Measurements from ENCODE around the gene FAM13A.

The FAM13A gene

DNA sequence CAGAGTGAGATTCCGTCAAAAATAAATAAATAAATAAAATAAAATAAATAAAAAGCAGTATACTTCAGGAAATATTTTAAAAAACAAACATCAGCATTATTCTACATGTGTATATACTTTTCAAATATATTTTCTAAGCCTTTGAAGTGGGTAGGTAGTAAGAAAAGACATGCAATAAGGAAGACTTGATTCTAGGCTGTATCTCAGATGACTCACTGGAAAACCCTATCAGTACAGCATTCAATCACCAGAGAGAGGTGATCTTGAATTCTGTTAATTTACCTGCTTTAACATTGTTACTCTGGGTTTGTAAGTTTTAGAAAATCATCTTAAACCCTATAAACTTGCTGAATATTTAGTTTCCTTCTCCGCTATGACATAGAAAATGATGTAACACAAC, 252.8 kb downstream of the FAM13A start:
- H4K20me1 ChIP-seq (ENCODE audit: low read depth, low read length): no peaks in the 10 kb centered on the region

DNA sequence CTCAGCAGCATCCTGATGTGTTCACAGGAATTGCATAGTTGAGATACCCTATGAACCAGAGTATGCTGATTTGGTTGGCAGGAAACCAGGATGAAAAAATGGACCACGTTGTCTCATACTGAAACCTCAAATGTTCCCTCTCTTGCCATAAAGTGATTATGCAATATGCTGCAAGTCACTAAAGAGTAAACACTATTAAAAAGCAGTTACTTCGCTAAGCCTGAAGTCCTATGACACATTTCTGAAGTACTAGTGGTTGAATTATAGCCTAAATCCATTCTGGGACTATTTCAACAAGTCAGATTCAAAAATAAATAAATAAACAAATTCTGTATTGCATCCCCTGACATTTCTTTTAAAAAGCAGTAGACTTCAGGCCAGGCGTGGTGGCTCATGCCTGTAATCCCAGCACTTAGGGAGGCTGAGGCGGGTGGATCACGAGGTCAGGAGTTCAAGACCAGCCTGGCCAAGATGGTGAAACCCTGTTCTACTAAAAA, 253.3 kb downstream of the FAM13A start:
- Histone ChIP-seq H3K27ac (ENCODE audit: low read depth, low read length) (no peak overlapping the region), H3K4me2 (ENCODE audit: low read depth, low read length, poor library complexity, severe bottlenecking) (no peak overlapping the region), H3K9me3 (ENCODE audit: insufficient read depth, low read length) (no peaks in the 10 kb centered on the region), H2AFZ (ENCODE audit: low read depth, low read length, severe bottlenecking) (no peak overlapping the region), H3F3A (ENCODE audit: insufficient read depth) (no peaks in the 10 kb centered on the region), H3K79me2 (ENCODE audit: insufficient read depth, low read length) (no peaks in the 10 kb centered on the region), H3K9me2 (replicated peaks; ENCODE audit: insufficient read depth, low read length) (no peaks in the 10 kb centered on the region), H3K27me3 (ENCODE audit: low read length) (no peaks in the 10 kb centered on the region), H3K9ac (ENCODE audit: low read length) (no peak overlapping the region), H4K20me1 (ENCODE audit: low read depth, low read length) (no peaks in the 10 kb centered on the region), H3K36me3 (ENCODE audit: low read length) (no peaks in the 10 kb centered on the region), H3K4me3 (ENCODE audit: insufficient read depth, low read length, poor library complexity, severe bottlenecking) (no peak overlapping the region)
- TF ChIP-seq EZH2phosphoT487 (conservative IDR thresholded peaks at IDR 0.05; ENCODE audit: low read length): no peak

More for the DNA sequence above, 252.8 kb downstream of the FAM13A start:
- Histone ChIP-seq H3K9me3 (ENCODE audit: insufficient read depth, low read length) (no peaks in the 10 kb centered on the region), H2AFZ (ENCODE audit: low read depth, low read length, severe bottlenecking) (no peak overlapping the region), H3K27me3 (ENCODE audit: low read length) (no peaks in the 10 kb centered on the region), H3F3A (ENCODE audit: insufficient read depth) (no peaks in the 10 kb centered on the region), H3K4me3 (ENCODE audit: insufficient read depth, low read length, poor library complexity, severe bottlenecking) (no peak overlapping the region), H3K36me3 (ENCODE audit: low read length) (no peaks in the 10 kb centered on the region), H3K9me2 (replicated peaks; ENCODE audit: insufficient read depth, low read length) (no peaks in the 10 kb centered on the region), H3K79me2 (ENCODE audit: insufficient read depth, low read length) (no peaks in the 10 kb centered on the region), H3K9ac (ENCODE audit: low read length) (no peak overlapping the region), H3K4me2 (ENCODE audit: low read depth, low read length, poor library complexity, severe bottlenecking) (no peak overlapping the region), H3K27ac (ENCODE audit: low read depth, low read length) (no peak overlapping the region)
- TF ChIP-seq, protein P1, sequence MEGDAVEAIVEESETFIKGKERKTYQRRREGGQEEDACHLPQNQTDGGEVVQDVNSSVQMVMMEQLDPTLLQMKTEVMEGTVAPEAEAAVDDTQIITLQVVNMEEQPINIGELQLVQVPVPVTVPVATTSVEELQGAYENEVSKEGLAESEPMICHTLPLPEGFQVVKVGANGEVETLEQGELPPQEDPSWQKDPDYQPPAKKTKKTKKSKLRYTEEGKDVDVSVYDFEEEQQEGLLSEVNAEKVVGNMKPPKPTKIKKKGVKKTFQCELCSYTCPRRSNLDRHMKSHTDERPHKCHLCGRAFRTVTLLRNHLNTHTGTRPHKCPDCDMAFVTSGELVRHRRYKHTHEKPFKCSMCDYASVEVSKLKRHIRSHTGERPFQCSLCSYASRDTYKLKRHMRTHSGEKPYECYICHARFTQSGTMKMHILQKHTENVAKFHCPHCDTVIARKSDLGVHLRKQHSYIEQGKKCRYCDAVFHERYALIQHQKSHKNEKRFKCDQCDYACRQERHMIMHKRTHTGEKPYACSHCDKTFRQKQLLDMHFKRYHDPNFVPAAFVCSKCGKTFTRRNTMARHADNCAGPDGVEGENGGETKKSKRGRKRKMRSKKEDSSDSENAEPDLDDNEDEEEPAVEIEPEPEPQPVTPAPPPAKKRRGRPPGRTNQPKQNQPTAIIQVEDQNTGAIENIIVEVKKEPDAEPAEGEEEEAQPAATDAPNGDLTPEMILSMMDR (IDR thresholded peaks at IDR 0.05; ENCODE audit: insufficient read depth, low read length, poor library complexity, severe bottlenecking): no peak
- no peak for TF ChIP-seq EZH2phosphoT487 (conservative IDR thresholded peaks at IDR 0.05; ENCODE audit: low read length)

DNA sequence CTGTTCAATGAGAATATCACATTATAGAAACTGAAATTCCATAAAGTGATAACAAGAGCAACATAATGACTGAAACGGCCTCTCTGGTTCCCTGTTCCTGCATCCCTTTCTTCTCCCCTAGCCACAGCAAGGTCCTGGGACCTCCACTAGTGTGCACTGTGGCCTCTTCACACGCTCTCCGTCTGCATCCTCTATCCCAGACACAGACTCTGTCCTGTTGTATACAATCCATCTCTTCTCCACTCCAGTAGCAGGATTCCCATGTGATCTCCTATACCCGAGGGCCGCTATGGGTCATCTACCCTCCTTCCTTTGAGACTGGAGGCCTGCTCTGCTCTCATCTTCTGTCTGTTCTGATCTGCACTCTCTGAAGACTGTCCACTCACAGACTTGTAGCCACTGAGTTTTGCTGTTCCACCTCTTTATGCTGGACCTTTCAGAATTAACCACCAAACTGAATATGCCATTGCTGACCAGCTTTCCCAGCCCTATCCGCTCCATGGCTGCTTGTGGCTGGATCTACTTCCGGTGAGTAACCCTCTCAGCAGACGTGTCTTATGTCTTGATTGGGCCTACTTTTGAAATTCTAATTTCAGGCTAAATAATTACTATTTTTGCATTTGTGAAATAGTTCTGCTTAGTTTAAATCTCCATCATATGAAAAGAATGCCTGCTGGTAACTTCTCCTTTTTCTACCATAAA, 254.2 kb downstream of the FAM13A start:
- H3K9me3 ChIP-seq (ENCODE audit: insufficient read depth, low read length): no peaks in the 10 kb centered on the region
- no peak overlapping the region for H3K4me3 ChIP-seq (ENCODE audit: insufficient read depth, low read length, poor library complexity, severe bottlenecking)
- no peak overlapping the region for H2AFZ ChIP-seq (ENCODE audit: low read depth, low read length, severe bottlenecking)
- H3K27ac ChIP-seq (ENCODE audit: low read depth, low read length): no peak overlapping the region
- no peaks in the 10 kb centered on the region for H3K79me2 ChIP-seq (ENCODE audit: insufficient read depth, low read length)
- H3K9me2 ChIP-seq (replicated peaks; ENCODE audit: insufficient read depth, low read length): no peaks in the 10 kb centered on the region
- no peaks in the 10 kb centered on the region for H3F3A ChIP-seq (ENCODE audit: insufficient read depth)
- no peaks in the 10 kb centered on the region for H3K27me3 ChIP-seq (ENCODE audit: low read length)
- H4K20me1 ChIP-seq (ENCODE audit: low read depth, low read length): no peaks in the 10 kb centered on the region
- no peak for TF ChIP-seq EZH2phosphoT487 (conservative IDR thresholded peaks at IDR 0.05; ENCODE audit: low read length)
- TF ChIP-seq, protein P1 (IDR thresholded peaks at IDR 0.05; ENCODE audit: insufficient read depth, low read length, poor library complexity, severe bottlenecking): no peak
- no peaks in the 10 kb centered on the region for H3K36me3 ChIP-seq (ENCODE audit: low read length)
- H3K4me2 ChIP-seq (ENCODE audit: low read depth, low read length, poor library complexity, severe bottlenecking): no peak overlapping the region
- H3K9ac ChIP-seq (ENCODE audit: low read length): no peak overlapping the region

DNA sequence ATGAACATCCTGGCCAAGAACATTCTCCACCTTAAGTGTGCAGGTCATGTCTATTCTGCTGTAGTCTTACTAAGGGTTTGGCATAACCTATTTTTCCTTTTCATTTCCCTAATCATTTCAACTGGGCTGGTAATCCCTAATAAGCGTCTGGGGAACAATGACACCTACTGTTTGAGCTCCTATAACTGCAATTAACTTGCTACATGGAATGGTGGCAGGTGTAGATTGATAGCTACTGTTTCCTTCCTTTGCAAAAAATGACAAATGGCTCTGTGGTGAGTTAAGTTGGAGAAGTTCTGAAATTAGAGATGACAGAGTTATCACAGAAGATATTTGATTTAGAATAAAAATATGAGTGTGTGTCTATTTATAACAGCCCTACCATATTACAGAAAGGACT, 254.8 kb downstream of the FAM13A start:
- no peak overlapping the region for H3K4me2 ChIP-seq (ENCODE audit: low read depth, low read length, poor library complexity, severe bottlenecking)
- no peaks in the 10 kb centered on the region for H3K79me2 ChIP-seq (ENCODE audit: insufficient read depth, low read length)
- H3K27me3 ChIP-seq (ENCODE audit: low read length): no peaks in the 10 kb centered on the region
- TF ChIP-seq, protein P1 (IDR thresholded peaks at IDR 0.05; ENCODE audit: insufficient read depth, low read length, poor library complexity, severe bottlenecking): no peak
- no peak for TF ChIP-seq EZH2phosphoT487 (conservative IDR thresholded peaks at IDR 0.05; ENCODE audit: low read length)
- no peaks in the 10 kb centered on the region for H4K20me1 ChIP-seq (ENCODE audit: low read depth, low read length)
- H3K9me3 ChIP-seq (ENCODE audit: insufficient read depth, low read length): no peaks in the 10 kb centered on the region
- no peak overlapping the region for H3K27ac ChIP-seq (ENCODE audit: low read depth, low read length)
- H3F3A ChIP-seq (ENCODE audit: insufficient read depth): no peaks in the 10 kb centered on the region
- no peaks in the 10 kb centered on the region for H3K9me2 ChIP-seq (replicated peaks; ENCODE audit: insufficient read depth, low read length)
- no peak overlapping the region for H2AFZ ChIP-seq (ENCODE audit: low read depth, low read length, severe bottlenecking)
- H3K36me3 ChIP-seq (ENCODE audit: low read length): no peaks in the 10 kb centered on the region
- H3K9ac ChIP-seq (ENCODE audit: low read length): no peak overlapping the region
- no peak overlapping the region for H3K4me3 ChIP-seq (ENCODE audit: insufficient read depth, low read length, poor library complexity, severe bottlenecking)
